GM23338 (cell line): ENCODE data around the gene PUS7.

Experiments used
- EZH2 ChIP-seq: fragments of 200-600 bp; sonication (generic); IDR thresholded peaks from one replicate; pipeline ENCODE4 v1.8.0; 2017; ENCODE audit warnings: antibody characterized with exemption, mild to moderate bottlenecking, low read depth; ENCODE audit not compliant: unreplicated experiment
- EZH2phosphoT487 ChIP-seq: fragments of 200-600 bp; sonication (generic); IDR thresholded peaks from one replicate; pipeline ENCODE4 v1.8.1; 2018; ENCODE audit warnings: antibody characterized with exemption; ENCODE audit not compliant: unreplicated experiment
- JUNB ChIP-seq: IDR thresholded peaks from one replicate; pipeline ENCODE4 v1.6.1; 2016; ENCODE audit warnings: antibody characterized with exemption; ENCODE audit not compliant: unreplicated experiment
- NANOG ChIP-seq: IDR thresholded peaks from 2 replicates; pipeline ENCODE4 v1.6.1; 2016; ENCODE audit warnings: antibody characterized with exemption, borderline replicate concordance
- POLR2AphosphoS5 ChIP-seq: IDR thresholded peaks from 2 replicates; pipeline ENCODE4 v1.6.1; 2016; ENCODE audit warnings: antibody characterized with exemption, low read depth
- STAT1 ChIP-seq: IDR thresholded peaks from one replicate; pipeline ENCODE4 v1.6.1; 2016; ENCODE audit warnings: antibody characterized with exemption; ENCODE audit not compliant: unreplicated experiment
- TF ChIP-seq, protein P1 (sequence below), 2 experiments: fragments of 200-600 bp in 1 of 2; sonication (generic) in 1 of 2; conservative IDR thresholded peaks; 2 replicates each; pipeline versions ENCODE4 v1.5.1 to v1.6.1; 2016 to 2017; ENCODE audit warnings: antibody characterized with exemption in 2 of 2, low read depth in 2 of 2, mild to moderate bottlenecking in 2 of 2, moderate library complexity in 1 of 2
- TF ChIP-seq, protein P2 (sequence below): IDR thresholded peaks from one replicate; pipeline ENCODE4 v1.6.1; 2018; ENCODE audit warnings: antibody characterized with exemption; ENCODE audit not compliant: unreplicated experiment

GRCh38 chr7:105426606-105427146 lies 95.4 kb downstream of the PUS7 start:
- TF ChIP-seq, protein P1, sequence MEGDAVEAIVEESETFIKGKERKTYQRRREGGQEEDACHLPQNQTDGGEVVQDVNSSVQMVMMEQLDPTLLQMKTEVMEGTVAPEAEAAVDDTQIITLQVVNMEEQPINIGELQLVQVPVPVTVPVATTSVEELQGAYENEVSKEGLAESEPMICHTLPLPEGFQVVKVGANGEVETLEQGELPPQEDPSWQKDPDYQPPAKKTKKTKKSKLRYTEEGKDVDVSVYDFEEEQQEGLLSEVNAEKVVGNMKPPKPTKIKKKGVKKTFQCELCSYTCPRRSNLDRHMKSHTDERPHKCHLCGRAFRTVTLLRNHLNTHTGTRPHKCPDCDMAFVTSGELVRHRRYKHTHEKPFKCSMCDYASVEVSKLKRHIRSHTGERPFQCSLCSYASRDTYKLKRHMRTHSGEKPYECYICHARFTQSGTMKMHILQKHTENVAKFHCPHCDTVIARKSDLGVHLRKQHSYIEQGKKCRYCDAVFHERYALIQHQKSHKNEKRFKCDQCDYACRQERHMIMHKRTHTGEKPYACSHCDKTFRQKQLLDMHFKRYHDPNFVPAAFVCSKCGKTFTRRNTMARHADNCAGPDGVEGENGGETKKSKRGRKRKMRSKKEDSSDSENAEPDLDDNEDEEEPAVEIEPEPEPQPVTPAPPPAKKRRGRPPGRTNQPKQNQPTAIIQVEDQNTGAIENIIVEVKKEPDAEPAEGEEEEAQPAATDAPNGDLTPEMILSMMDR (conservative IDR thresholded peaks at IDR 0.05; ENCODE audit: low read depth in 2 of 2): no peak
- TF ChIP-seq NANOG: no peak
- no peak for TF ChIP-seq EZH2phosphoT487
- TF ChIP-seq EZH2: no peak
- TF ChIP-seq POLR2AphosphoS5: no peak
- TF ChIP-seq JUNB: no peak
- TF ChIP-seq, protein P2, sequence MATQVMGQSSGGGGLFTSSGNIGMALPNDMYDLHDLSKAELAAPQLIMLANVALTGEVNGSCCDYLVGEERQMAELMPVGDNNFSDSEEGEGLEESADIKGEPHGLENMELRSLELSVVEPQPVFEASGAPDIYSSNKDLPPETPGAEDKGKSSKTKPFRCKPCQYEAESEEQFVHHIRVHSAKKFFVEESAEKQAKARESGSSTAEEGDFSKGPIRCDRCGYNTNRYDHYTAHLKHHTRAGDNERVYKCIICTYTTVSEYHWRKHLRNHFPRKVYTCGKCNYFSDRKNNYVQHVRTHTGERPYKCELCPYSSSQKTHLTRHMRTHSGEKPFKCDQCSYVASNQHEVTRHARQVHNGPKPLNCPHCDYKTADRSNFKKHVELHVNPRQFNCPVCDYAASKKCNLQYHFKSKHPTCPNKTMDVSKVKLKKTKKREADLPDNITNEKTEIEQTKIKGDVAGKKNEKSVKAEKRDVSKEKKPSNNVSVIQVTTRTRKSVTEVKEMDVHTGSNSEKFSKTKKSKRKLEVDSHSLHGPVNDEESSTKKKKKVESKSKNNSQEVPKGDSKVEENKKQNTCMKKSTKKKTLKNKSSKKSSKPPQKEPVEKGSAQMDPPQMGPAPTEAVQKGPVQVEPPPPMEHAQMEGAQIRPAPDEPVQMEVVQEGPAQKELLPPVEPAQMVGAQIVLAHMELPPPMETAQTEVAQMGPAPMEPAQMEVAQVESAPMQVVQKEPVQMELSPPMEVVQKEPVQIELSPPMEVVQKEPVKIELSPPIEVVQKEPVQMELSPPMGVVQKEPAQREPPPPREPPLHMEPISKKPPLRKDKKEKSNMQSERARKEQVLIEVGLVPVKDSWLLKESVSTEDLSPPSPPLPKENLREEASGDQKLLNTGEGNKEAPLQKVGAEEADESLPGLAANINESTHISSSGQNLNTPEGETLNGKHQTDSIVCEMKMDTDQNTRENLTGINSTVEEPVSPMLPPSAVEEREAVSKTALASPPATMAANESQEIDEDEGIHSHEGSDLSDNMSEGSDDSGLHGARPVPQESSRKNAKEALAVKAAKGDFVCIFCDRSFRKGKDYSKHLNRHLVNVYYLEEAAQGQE: no peak
- TF ChIP-seq STAT1: no peak
